WTC11 (cell line): ENCODE data around the gene HMGCL. TPM values are rescaled to one million over a fixed set of nuclear protein-coding genes. Genes with fewer than 3 reads are reported as not detected.
"Not testable (repeated sequence)": the region's sequence is repeated elsewhere in the genome, so short reads cannot be mapped to it uniquely, and the experiment has no call there.

Source experiments
- ATAC-seq: fragments of 200-7000 bp; cut with Tn5 transposase; 2 replicates; pipeline ENCODE4 v1.10.0; 2021; ENCODE audit warnings: mild to moderate bottlenecking, moderate library complexity
- CTCF ChIA-PET: fragments of 300-600 bp; sonication (Branson Sonifier 250); formaldehyde crosslinking; loops from one replicate; lab custom pipeline; 2021; ENCODE audit warnings: antibody characterized with exemption; lab: Charles Lee
- POLR2A ChIA-PET: fragments of 350-600 bp; sonication (Branson Sonifier 250); formaldehyde crosslinking; loops from one replicate; lab custom pipeline; 2021; ENCODE audit warnings: antibody characterized with exemption; lab: Charles Lee
- DNase-seq: peaks from one replicate; pipeline ENCODE4 v3.0.0; 2021; ENCODE audit warnings: low spot score
- H3K27ac Mint-ChIP-seq: 2 replicates; pipeline ENCODE4 v1.8.0; 2021; ENCODE audit warnings: mixed read lengths
- H3K27me3 Mint-ChIP-seq: 2 replicates; pipeline ENCODE4 v1.8.0; 2021; ENCODE audit warnings: low read depth, mild to moderate bottlenecking, moderate library complexity, mixed read lengths
- H3K36me3 Mint-ChIP-seq: 2 replicates; pipeline ENCODE4 v1.8.0; 2021; ENCODE audit warnings: mixed read lengths
- H3K4me1 Mint-ChIP-seq: 2 replicates; pipeline ENCODE4 v1.8.0; 2022; ENCODE audit warnings: mixed read lengths
- H3K4me3 Mint-ChIP-seq: 2 replicates; pipeline ENCODE4 v1.8.0; 2021; ENCODE audit warnings: mild to moderate bottlenecking, moderate library complexity, mixed read lengths
- H3K9me3 Mint-ChIP-seq: 2 replicates; pipeline ENCODE4 v1.8.0; 2021; ENCODE audit warnings: mixed read lengths
- ELF4 ChIP-seq: sonication (generic); formaldehyde crosslinking; IDR thresholded peaks from 2 replicates; pipeline ENCODE4 v1.8.1; 2022; ENCODE audit warnings: low read depth, mild to moderate bottlenecking, moderate library complexity, missing genetic modification reagents
- EMX1 ChIP-seq: fragments of 250-450 bp; sonication (Bioruptor Pico); IDR thresholded peaks from 2 replicates; pipeline ENCODE4 v1.8.0; 2021; ENCODE audit warnings: mild to moderate bottlenecking
- GRHL2 ChIP-seq: fragments of 250-450 bp; sonication (Bioruptor Pico); IDR thresholded peaks from 2 replicates; pipeline ENCODE4 v1.8.0; 2022; ENCODE audit warnings: mild to moderate bottlenecking, moderate library complexity; ENCODE audit not compliant: insufficient replicate concordance, severe bottlenecking
- JUN ChIP-seq: sonication (generic); formaldehyde crosslinking; IDR thresholded peaks from 2 replicates; pipeline ENCODE4 v1.8.0; 2023; ENCODE audit warnings: mild to moderate bottlenecking, missing genetic modification reagents
- NFYB ChIP-seq: sonication (generic); formaldehyde crosslinking; conservative IDR thresholded peaks from 2 replicates; pipeline ENCODE4 v1.8.0; 2022; ENCODE audit warnings: low read depth, missing genetic modification reagents
- SMAD3 ChIP-seq: sonication (generic); formaldehyde crosslinking; IDR thresholded peaks from 2 replicates; pipeline ENCODE4 v1.8.0; 2022; ENCODE audit warnings: missing genetic modification reagents, mild to moderate bottlenecking, borderline replicate concordance
- TEAD4 ChIP-seq: sonication (generic); formaldehyde crosslinking; IDR thresholded peaks from 2 replicates; pipeline ENCODE4 v1.8.0; 2022; ENCODE audit warnings: mild to moderate bottlenecking, missing genetic modification reagents
- ZNF121 ChIP-seq: sonication (generic); formaldehyde crosslinking; IDR thresholded peaks from 2 replicates; pipeline ENCODE4 v1.8.0; 2023; ENCODE audit warnings: missing genetic modification reagents
- total RNA-seq: library from RNA; stranded (reverse); gene quantifications from 3 replicates; pipeline ENCODE4 v1.2.3, GENCODE V29; 2021
- TF ChIP-seq, protein P1 (sequence below): sonication (generic); formaldehyde crosslinking; IDR thresholded peaks from 2 replicates; pipeline ENCODE4 v1.8.1; 2023; ENCODE audit warnings: mild to moderate bottlenecking, missing genetic modification reagents
- TF ChIP-seq, protein P2 (sequence below): sonication (generic); formaldehyde crosslinking; conservative IDR thresholded peaks from 2 replicates; pipeline ENCODE4 v1.8.1; 2023; ENCODE audit warnings: mild to moderate bottlenecking, low read depth, missing genetic modification reagents, moderate library complexity
- TF ChIP-seq, protein P3 (sequence below): sonication (generic); formaldehyde crosslinking; conservative IDR thresholded peaks from 2 replicates; pipeline ENCODE4 v1.8.1; 2022; ENCODE audit warnings: mild to moderate bottlenecking, missing genetic modification reagents
- TF ChIP-seq, protein P4 (sequence below): fragments of 200-600 bp; IDR thresholded peaks from 2 replicates; pipeline ENCODE4 v1.8.0; 2022; ENCODE audit warnings: antibody characterized with exemption

The HMGCL gene
- total RNA-seq, 1 experiment from 2014 or later = 22.7 TPM

DNA sequence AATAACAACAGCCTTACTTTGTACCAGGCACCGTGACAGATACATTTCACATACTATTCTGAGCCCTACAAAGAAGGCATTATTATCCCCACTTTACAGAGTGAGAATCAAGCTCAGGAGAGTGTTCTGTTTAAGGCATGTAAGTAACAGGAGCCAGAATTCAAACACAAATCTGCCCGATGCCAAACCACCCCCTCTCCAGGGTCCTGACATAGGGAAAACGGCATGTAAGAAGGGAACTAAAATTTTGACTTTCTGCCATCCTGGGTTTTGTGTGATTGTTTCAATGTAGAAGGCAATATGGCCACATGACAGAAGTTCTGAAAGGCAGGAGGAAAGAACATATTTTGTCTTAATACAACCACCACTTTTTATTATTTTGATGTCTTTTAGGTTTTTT, 37.4 kb upstream of the HMGCL start:
- peaks cover 6% of the 10 kb centered on the region for H3K4me1 Mint-ChIP-seq
- CTCF ChIA-PET = no interaction called here
- H3K27ac Mint-ChIP-seq = no peak overlapping the region
- DNase-seq = no peak
- TF ChIP-seq GRHL2 (CRISPR knock-in tag) (no peak), SMAD3 (CRISPR knock-in tag) (no peak), JUN (CRISPR knock-in tag) (no peak), TEAD4 (CRISPR knock-in tag) (no peak), ELF4 (CRISPR knock-in tag) (no peak)
- TF ChIP-seq, protein P1, sequence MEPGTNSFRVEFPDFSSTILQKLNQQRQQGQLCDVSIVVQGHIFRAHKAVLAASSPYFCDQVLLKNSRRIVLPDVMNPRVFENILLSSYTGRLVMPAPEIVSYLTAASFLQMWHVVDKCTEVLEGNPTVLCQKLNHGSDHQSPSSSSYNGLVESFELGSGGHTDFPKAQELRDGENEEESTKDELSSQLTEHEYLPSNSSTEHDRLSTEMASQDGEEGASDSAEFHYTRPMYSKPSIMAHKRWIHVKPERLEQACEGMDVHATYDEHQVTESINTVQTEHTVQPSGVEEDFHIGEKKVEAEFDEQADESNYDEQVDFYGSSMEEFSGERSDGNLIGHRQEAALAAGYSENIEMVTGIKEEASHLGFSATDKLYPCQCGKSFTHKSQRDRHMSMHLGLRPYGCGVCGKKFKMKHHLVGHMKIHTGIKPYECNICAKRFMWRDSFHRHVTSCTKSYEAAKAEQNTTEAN = no peak
- TF ChIP-seq, protein P2, sequence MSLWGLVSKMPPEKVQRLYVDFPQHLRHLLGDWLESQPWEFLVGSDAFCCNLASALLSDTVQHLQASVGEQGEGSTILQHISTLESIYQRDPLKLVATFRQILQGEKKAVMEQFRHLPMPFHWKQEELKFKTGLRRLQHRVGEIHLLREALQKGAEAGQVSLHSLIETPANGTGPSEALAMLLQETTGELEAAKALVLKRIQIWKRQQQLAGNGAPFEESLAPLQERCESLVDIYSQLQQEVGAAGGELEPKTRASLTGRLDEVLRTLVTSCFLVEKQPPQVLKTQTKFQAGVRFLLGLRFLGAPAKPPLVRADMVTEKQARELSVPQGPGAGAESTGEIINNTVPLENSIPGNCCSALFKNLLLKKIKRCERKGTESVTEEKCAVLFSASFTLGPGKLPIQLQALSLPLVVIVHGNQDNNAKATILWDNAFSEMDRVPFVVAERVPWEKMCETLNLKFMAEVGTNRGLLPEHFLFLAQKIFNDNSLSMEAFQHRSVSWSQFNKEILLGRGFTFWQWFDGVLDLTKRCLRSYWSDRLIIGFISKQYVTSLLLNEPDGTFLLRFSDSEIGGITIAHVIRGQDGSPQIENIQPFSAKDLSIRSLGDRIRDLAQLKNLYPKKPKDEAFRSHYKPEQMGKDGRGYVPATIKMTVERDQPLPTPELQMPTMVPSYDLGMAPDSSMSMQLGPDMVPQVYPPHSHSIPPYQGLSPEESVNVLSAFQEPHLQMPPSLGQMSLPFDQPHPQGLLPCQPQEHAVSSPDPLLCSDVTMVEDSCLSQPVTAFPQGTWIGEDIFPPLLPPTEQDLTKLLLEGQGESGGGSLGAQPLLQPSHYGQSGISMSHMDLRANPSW (CRISPR knock-in tag) = no peak
- TF ChIP-seq, protein P3, sequence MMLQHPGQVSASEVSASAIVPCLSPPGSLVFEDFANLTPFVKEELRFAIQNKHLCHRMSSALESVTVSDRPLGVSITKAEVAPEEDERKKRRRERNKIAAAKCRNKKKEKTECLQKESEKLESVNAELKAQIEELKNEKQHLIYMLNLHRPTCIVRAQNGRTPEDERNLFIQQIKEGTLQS (CRISPR knock-in tag) = no peak
- TF ChIP-seq, protein P4, sequence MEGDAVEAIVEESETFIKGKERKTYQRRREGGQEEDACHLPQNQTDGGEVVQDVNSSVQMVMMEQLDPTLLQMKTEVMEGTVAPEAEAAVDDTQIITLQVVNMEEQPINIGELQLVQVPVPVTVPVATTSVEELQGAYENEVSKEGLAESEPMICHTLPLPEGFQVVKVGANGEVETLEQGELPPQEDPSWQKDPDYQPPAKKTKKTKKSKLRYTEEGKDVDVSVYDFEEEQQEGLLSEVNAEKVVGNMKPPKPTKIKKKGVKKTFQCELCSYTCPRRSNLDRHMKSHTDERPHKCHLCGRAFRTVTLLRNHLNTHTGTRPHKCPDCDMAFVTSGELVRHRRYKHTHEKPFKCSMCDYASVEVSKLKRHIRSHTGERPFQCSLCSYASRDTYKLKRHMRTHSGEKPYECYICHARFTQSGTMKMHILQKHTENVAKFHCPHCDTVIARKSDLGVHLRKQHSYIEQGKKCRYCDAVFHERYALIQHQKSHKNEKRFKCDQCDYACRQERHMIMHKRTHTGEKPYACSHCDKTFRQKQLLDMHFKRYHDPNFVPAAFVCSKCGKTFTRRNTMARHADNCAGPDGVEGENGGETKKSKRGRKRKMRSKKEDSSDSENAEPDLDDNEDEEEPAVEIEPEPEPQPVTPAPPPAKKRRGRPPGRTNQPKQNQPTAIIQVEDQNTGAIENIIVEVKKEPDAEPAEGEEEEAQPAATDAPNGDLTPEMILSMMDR = no peak
- TF ChIP-seq, all 79 proteins: peak for 0
- Mint-ChIP-seq H3K9me3 (no peaks in the 10 kb centered on the region), H3K36me3 (peaks cover 7% of the 10 kb centered on the region), H3K27me3 (peaks cover 24% of the 10 kb centered on the region), H3K4me3 (no peak overlapping the region)
- no peak for ATAC-seq
- POLR2A ChIA-PET = no interaction called here

DNA sequence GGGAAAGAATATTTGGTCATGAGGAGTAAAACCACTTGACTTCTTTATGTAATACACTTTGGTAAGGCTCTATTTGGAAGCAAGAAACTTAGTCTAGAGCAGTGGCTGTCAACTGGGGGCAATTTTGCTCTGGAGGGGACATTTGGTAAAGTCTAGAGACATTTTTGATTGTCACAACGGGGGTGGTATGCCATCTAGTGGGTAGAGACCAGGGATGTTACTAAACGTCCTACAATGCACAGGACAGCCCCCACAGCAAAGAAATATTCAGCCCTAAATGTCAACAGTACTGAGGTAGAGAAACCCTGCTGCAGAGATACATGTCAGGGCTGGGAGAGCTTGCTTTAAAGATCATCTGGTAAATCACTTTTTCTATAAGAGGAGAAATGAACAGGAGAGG, 29.3 kb upstream of the HMGCL start:
- H3K27ac Mint-ChIP-seq = no peak overlapping the region
- peaks cover 13% of the 10 kb centered on the region for H3K36me3 Mint-ChIP-seq
- peaks cover 8% of the 10 kb centered on the region for H3K9me3 Mint-ChIP-seq
- no peak; the same call in 1 of the 2 replicates for ATAC-seq
- no peak overlapping the region for H3K4me3 Mint-ChIP-seq
- H3K4me1 Mint-ChIP-seq = no peaks in the 10 kb centered on the region
- DNase-seq = no peak
- ChIA-PET POLR2A (no interaction called here), CTCF (interaction anchor here (0.5 to 1.1 kb wide), 4 partner anchors 9 to 62 kb away, joined by 3 to 11 read pairs (median 4); no protein-coding TSS in a partner anchor)
- H3K27me3 Mint-ChIP-seq = no peaks in the 10 kb centered on the region; the same call in 1 of the 2 replicates
- TF ChIP-seq EMX1 (CRISPR knock-in tag) (no peak), NFYB (CRISPR knock-in tag) (no peak), JUN (CRISPR knock-in tag) (no peak), ZNF121 (CRISPR knock-in tag) (no peak)

DNA sequence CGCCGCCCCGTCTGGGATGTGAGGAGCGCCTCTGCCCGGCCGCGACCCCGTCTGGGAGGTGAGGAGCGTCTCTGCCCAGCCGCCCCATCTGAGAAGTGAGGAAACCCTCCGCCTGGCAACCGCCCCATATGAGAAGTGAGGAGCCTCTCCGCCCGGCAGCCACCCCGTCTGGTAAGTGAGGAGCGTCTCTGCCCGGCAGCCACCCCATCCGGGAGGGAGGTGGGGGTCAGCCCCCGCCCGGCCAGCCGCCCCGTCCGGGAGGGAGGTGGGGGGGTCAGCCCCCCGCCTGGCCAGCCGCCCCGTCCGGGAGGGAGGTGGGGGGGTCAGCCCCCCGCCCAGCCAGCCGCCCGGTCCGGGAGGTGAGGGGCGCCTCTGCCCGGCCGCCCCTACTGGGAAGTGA, 27.9 kb upstream of the HMGCL start:
- H3K27me3 Mint-ChIP-seq, CTCF ChIA-PET, DNase-seq, H3K4me1 Mint-ChIP-seq, POLR2A ChIA-PET, H3K4me3 Mint-ChIP-seq, ATAC-seq, H3K27ac Mint-ChIP-seq: not testable (repeated sequence)
- Mint-ChIP-seq H3K36me3 (peaks cover 17% of the 10 kb centered on the region), H3K9me3 (peaks cover 14% of the 10 kb centered on the region)

DNA sequence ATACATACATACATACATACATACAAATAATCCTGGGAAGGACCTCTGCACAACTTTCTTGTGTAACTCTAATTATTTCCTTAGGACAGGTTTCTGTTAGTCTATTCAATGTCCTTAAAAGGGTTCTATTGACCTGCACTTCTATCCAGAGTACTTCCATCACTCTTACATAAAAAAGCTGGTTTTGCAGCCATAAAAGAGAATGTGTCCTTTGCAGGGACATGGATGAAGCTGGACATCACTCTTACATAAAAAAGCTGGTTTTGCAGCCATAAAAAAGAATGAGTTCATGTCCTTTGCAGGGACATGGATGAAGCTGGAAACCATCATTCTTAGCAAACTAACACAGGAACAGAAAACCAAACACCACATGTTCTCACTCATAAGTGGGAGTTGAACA, 26.2 kb upstream of the HMGCL start:
- POLR2A ChIA-PET, H3K27me3 Mint-ChIP-seq, CTCF ChIA-PET, H3K4me1 Mint-ChIP-seq, H3K4me3 Mint-ChIP-seq, ATAC-seq, DNase-seq, H3K27ac Mint-ChIP-seq: not testable (repeated sequence)
- H3K9me3 Mint-ChIP-seq = peaks cover 26% of the 10 kb centered on the region
- H3K36me3 Mint-ChIP-seq = peaks cover 30% of the 10 kb centered on the region
